DMS153 treated with DMSO at 0.1 percent for 48 hours (cell line): ENCODE measurements around the gene OR51B6.
"Not testable (repeated sequence)": the region's sequence is repeated elsewhere in the genome, so short reads cannot be mapped to it uniquely, and the experiment has no call there.

ENCODE experiments used
- DNase-seq: peaks from one replicate; lab custom pipeline; 2025; ENCODE audit not compliant: unreplicated experiment; lab: John Stamatoyannopoulos, UW

OR51B6 gene, protein sequence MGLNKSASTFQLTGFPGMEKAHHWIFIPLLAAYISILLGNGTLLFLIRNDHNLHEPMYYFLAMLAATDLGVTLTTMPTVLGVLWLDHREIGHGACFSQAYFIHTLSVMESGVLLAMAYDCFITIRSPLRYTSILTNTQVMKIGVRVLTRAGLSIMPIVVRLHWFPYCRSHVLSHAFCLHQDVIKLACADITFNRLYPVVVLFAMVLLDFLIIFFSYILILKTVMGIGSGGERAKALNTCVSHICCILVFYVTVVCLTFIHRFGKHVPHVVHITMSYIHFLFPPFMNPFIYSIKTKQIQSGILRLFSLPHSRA

DNA sequence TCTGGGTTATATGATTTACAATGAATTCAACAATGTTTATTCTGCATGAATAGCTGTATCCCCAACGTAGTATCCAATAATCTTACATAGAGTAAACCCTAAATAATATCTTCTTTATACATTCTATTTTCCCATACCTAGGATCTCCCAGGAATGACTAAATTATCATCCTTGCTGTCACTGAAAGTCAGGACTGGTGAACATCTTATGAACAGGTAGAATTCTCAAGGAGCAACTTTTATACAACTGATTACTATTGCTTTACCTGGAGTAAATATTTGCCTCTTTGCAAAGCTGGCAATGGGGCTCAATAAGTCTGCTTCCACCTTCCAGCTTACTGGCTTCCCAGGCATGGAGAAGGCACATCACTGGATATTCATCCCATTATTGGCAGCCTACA is at the start of gene OR51B6:
TSS of gene OR51B6 (plus strand) at position 301 of the 400 bp plus-strand sequence. CDS start at position 301, 0 bp downstream.
- DNase-seq, result no peak

DNA sequence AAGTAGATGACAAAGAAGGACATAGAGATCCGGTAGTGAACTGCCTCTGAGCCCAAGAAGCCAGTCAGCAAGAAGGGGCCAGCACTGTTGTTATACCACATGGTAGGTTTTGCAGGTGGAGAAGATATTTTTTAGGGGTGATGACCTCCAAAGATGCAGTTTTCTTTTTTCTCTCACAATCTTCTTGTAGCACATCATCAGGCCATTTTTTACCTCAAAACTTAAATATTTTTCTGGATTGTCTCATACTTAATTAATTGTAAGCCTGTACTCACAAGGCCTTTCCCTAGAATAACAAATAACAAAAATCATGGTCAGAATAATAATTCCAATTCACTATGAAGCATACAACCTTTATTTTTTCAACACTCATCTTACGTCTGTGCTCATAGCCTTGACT is 49.5 kb upstream of the OR51B6 start, which contains the start of gene OR51B4:
TSS of gene OR51B4 (minus strand) at position 101 of the 400 bp plus-strand sequence. CDS start at position 101, 0 bp downstream.
- no peak for DNase-seq

DNA sequence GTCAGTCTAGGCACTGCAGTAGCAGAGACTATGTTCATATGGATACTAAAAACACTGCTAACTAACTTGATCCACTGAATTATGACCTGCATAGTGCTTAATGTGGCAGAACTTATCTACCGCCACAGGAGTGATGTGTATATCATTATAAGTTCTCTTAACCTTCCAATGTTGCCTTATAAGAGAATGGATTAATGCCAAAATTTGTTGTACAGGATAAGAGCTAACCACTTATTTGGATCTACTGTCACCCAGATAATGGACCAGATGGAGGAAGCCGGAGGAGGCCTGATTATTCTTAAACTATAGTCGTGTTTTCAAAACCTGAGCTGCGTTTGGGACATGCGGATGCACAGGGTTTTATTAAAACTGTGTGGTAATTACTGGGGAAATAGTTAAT is 47.7 kb upstream of the OR51B6 start:
- no peak for DNase-seq

DNA sequence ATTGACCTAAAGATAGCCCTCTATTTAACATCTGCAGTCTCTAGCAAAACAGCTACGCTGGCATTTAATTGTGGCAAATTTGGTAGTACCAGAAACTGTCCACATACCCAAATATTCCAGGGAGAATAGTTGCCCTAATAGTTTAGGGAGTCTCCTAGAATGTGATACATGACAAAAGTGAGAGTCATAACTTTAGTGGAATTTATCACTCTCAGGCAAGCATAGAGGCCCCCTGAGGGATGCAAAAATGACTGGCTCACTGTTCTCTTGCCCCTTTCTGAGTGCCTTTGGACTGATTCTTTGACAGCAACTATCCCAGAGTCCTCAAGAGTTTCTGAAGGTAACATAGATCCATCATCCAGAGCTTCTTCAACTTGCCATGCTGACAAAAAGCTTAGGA is 47.3 kb upstream of the OR51B6 start:
- DNase-seq, result no peak

DNA sequence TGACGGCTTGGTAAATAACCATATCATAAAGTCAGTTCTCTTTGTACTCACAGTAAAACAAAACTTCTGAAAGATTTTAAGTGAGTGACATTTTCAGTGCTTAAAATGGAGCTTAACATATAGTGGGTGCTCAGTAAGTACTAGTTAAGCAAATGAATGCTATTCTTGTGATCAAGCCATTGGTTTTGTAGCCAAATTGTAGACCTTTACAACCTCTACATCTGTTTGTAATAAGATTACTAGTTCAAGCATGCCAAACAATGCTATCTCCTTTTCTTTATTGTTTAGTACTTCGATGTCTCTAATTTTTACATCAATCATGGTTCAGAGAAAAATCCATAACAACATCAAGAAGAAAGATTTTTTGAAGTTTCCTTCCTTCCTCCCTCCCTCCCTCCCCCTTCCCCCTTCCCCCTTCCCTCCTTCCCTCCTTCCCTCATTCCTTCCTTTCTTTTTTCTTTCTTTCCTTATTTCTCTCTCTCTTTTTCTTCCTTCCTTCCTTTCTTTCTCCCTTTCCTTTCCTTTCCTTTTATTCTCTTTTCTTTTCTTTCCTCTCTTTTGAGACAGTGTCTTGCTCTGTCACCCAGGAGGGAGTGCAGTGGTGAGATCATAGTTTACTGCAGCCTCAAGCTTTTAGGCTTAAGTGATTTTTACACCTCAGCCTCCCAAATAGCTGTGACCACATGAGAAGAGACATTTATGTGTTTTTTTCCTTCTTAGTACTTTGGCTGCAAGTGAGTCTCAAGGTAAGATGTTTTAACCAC is 43.9 kb upstream of the OR51B6 start:
- DNase-seq, result no peak

DNA sequence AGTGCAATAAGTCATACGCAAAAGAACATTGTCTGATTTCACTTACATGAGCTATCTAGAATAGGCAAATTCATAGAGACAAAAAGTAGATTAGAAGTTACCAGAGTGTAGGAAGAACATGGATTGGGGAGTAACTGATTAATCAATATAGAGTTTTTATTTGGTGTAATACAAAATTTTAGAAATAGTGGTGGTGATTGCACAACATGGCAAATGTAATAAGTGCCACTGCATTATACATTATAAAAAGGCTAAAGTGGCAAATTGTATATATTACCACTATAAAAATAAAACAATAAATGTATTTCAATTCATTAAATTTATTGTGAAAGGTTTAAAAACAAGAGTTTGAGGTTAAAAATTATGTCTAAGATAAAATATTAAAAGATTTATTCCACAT is 40.9 kb upstream of the OR51B6 start:
- DNase-seq, result no peak

DNA sequence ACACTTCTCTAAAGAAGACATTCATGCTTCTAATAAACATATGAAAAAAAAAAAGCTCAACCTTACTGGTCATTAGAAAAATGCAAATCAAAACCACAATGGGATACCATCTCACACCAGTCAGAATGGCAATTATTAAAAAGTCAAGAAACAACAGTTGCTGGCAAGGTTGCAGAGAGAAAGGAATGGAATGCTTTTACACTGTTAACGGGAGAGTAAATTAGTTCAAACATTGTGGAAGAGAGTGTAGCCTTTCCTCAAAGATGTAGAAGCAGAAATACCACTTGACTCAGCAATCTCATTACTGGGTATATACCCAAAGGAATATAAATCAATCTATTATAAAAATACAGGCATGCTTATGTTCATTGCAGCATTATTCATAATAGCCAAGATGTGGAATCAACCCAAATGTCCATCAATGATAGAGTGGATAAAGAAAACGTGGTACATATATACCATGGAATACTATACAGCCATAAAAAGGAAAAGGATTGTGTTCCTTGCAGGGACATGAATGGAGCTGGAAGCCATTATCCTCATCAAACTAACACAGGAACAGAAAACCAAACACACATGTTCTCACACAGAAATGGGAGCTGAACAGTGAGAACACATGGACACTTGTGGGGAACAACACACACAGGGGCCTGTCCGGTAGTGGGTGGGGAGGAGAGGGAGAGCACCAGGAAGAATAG is 37.8 kb upstream of the OR51B6 start:
- DNase-seq, result not testable (repeated sequence)

DNA sequence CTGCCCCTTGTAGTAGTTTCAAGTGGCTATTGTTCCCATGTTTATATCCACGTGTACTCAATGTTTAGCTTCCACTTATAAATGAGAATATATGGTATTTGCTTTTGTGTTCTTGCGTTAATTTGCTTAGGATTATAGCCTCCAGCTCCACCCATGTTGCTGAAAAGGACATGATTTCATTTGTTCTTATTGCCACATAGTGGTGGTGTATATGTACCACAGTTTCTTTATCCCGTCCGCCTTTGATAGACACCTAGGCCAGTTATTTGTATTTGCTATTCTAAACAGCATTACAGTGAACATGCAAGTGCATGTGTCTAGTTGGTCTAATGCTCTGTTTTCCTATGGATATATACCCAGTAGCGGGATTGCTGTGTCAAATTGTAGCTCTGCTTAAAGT is 34.0 kb upstream of the OR51B6 start:
- DNase-seq, result no peak

DNA sequence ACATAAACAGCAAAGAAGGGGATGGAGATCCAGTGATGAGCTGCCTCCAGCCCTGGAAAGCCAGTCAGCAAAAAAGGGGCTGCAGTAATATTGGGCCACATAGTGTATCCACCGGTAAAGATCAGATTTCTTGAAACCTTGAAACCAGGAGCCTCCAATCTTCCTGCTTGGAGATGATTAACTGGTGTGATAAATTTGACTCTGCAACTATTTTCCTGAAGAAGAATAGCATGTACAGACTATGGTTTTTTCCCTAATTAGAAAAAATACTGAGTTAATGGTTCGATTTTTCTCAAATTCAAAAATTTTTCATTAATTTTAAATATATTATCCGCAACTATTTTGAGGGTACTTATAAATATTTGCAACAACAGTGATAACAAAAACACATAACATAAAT is 27.1 kb upstream of the OR51B6 start, which contains the start of gene OR51B2:
TSS of gene OR51B2 (minus strand) at position 101 of the 400 bp plus-strand sequence. CDS start at position 101, 0 bp downstream.
- no peak for DNase-seq

DNA sequence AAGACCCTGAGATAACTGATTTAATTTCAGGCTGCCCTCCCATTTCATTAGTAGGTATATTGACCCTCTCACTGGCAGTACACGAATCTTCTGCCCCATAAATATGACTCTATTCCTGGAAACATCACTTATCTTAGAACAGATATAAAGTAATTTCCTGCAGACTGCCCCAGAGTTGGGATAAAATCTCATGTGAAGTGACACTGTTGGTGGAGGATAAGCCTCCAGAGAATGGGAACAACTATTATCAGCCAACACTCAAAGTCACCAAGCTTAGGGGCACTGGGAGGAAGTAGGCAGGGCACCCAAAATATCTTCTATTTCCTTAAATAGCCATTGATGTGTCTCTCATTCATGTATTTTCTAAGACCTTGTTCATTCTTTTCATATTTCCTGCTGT is 16.1 kb upstream of the OR51B6 start:
- DNase-seq, result no peak

DNA sequence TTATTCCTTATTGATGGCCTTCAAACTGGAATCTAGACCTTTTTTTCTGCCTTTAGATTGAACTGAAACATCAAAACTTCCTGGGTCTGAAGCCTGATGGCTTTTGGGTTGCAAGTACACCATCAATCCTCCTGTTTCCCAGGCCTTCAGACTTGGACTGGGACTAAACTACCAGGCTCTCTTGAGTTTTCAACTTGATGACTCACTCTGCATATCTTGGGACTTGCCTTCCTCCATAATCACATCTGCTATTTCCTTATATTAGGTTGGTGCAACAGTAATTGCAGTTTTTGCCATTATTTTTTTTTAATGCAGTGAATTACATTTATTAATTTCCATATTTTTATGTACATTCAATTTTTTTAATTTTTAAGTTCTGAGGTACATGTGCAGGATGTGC is 15.0 kb upstream of the OR51B6 start:
- DNase-seq, result no peak

DNA sequence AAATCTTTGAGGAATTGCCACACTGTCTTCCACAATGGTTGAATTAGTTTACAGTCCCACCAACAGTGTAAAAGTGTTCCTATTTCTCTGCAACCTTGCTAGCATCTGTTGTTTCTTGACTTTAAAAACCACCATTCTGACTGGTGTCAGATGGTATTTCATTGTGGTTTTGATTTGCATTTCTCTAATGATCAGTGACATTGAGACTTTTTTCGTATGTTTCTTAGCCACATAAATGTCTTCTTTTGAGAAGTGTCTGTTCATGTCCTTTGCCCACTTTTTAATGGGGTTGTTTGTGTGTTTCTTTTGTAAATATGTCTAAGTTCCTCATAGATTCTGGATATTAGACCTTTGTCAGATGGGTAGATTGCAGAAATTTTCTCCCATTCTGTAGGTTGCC is 14.1 kb upstream of the OR51B6 start:
- not testable (repeated sequence) for DNase-seq

DNA sequence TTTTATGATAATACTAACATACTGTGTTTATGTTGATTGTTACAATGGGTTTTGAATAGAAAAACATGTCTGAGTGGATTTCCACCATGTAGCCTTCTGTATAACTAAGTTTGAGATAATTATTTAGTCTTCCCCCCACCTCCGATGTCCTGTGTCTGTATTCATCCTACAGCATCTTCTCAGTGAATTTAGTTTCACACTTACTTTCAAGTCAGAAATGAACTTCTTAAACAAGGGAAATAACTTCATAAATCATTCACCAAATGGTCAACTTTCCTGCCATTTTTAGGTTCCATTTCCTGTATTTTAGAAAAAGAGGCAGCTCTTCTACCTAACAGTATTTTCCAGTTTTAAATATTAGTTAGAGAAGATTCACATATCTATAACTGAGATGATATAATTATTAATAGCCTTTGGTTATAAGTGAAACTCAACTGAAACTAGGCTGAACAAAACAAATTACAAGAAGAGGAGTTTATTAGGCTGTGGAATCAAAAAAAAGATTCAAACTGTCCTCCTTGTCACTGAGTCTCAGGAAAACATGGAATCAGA is 11.5 kb upstream of the OR51B6 start:
- no peak for DNase-seq

DNA sequence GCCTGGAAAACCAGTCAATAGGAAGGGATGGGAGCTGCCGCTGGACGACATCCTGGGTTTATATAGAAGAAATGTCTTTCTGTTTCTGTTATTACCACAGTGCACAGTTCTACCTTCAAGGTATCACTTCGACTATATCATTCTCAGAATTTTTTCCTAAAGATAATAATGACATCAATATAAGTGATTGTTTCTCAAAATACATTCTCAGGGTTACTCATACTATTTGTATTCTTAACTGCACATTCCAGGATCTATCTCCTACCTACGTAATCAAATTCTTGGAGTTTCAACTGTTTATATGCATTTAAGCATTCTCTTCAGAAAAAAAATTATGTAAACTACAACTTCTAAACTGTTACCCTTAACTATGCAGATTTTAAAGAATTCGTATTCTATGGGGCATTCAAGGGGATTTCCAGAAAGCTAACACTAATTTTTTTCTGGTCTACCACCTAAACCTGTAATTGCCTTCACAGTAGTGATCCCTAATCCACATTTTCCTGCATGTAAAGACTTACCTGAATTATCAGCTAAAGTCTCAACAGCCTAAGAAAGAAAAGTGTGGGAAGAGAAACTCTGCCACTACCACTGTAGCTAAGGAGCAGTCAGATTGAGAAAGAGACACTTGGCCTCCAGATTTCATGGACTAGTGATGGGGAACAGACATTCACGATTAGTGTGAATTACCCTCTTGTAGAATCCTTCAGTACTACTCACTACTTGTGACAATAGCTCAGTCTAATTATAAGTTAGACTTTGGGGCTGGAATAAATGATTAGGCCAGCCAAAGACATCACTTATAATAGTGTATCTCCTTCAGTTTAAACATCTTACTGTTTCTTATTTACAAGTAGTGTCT is 7.6 kb upstream of the OR51B6 start, which contains the start of gene OR51B5:
TSS of gene OR51B5 (minus strand) at position 51 of the 862 bp plus-strand sequence. CDS start at position 51, 0 bp downstream.
- DNase-seq, result no peak

DNA sequence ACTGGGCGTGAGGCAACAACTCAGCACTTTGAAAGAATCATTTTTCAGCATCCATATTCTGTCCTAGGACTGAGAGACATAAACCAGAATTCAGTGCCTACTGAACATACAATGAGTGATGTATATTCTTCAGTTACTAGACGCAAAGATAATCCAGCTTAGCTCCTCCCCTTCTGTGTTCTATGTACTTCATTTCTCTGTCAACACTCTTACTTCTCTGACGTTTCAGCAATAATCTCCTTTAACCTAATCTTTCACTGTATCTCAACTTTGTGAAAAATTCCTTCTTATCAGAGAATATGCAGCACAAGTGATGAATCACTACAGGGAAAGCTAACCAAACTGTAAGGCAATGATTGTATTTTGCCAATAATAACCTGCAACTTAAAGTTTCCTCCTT is 5.5 kb upstream of the OR51B6 start:
- DNase-seq, result no peak

DNA sequence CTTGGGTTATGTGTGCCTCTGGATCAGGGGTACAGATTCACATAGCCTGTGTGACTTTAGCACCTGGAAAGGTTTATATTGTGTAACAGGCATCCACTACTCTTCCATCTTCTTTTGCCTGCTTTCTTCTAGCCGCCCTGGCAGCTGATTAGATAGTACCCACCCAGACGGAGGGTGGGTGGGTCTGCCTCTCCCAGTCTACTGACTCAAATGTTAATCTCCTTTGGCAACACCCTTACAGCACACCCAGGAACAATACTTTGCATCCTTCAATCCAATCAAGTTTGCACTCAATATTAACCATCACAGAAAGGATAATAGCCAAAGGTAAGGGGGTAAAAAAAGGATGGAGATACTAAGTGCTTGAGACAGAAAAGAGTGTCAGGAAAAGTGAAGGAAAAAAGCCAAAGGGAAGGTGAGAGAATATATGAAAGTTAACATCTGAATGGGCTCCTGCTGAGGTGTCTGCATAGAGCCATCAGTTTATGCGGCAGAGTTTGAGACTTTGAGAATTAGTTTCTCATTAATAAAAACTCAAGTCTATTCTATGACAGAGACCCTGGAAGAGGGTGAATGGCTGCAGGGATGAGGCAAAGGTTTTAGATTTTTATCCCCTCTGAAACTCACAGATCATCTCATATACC is 2.6 kb upstream of the OR51B6 start:
- no peak for DNase-seq

DNA sequence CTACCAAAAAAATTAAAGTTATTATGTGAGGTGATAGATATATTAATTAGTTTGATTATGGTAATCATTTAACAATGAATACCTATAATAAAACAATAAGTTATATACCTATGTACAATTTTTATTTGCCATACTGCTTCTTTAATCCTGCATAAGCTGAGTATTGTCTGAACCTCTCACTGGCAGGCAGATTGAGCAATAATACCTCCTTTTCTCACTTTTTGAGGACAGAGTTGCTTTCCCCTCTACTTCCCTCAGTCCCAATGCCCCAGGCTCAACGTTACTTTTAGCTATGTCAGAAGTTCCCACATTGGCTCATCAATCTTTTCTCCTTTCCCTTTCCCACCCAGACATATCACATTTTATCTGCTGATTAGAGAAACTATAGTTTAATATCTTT is 1.8 kb upstream of the OR51B6 start:
- DNase-seq, result no peak

DNA sequence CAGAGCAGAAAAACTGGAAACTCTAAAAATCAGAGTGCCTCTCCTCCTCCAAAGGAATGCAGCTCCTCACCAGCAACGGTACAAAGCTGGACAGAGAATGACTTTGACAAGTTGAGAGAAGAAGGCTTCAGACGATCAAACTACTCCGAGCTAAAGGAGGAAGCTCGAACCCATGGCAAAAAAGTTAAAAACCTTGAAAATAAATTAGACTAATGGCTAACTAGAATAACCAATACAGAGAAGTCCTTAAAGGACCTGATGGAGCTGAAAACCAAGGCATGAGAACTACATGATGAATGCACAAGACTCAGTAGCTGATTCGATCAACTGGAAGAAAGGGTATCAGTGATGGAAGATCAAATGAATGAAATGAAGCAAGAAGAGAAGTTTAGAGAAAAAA is 4.7 kb downstream of the OR51B6 start:
- DNase-seq, result not testable (repeated sequence)

DNA sequence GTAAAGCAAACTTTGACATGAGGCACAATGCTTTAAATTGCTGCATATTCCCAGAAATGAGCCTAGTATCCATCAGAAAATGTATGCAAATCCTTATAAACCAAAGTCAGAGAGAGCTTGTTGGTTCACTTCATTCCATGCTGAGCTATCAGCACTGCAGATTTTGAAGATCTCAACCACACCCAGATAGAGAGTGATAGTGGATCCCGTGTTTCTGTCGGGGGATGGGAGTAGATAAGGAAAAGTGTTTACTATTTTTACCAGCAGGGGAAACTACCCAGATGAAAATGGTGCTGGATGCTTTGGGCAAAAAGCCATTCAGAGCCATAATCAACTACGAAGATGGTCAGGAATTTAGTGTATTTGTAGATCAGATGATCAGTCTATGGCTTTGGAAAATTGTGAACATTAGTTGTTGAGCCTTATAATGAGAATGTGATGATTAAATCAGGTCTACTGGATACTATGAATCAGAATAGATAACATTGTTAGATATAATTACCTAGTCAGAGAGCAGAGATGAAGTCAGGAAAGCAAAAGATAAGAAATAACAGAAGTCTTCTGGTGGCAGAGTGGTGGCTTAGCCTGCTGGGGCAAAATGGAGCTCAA is 10.8 kb downstream of the OR51B6 start:
- no peak for DNase-seq
